ENCODE data around the gene HPSE.
A peak's percentile ranks its signal among the peaks of the same experiment; 100 is the strongest.

Gene HPSE

GRCh38 chr4:83285055-83285407 is 49.6 kb downstream of the HPSE start:
- no peak for TF ChIP-seq CTCF (IDR thresholded peaks at IDR 0.05)

GRCh38 chr4:83284193-83285054 is 50.2 kb downstream of the HPSE start, which contains the start of gene COQ2:
TSS of gene COQ2 (minus strand) at chr4:83284798. CDS start at chr4:83284764, 34 bp downstream.
- TF ChIP-seq CTCF (IDR thresholded peaks at IDR 0.05) = peak; percentile 31; the same call in 1 of the 2 replicates

- no peak for TF ChIP-seq CTCF (IDR thresholded peaks at IDR 0.05)
Measured at GRCh38 chr4:83283181-83283580, 51.5 kb downstream of the HPSE start.

- peak; percentile 83 for TF ChIP-seq CTCF (IDR thresholded peaks at IDR 0.05)
Measured at GRCh38 chr4:83282049-83282535, 52.6 kb downstream of the HPSE start.

GRCh38 chr4:83281307-83281706 is 53.3 kb downstream of the HPSE start:
- no peak for TF ChIP-seq CTCF (IDR thresholded peaks at IDR 0.05)

- no peak for TF ChIP-seq CTCF (IDR thresholded peaks at IDR 0.05)
Measured at GRCh38 chr4:83276299-83277040, 58.2 kb downstream of the HPSE start.

- no peak for TF ChIP-seq CTCF (IDR thresholded peaks at IDR 0.05)
Measured at GRCh38 chr4:83272900-83273299, 61.7 kb downstream of the HPSE start.

Measured in LNCAP (cell line).